Stimulated activated CD4-positive, alpha-beta T cell treated with anti-CD3 and anti-CD28 coated beads, TNF-alpha, amount 100 ng/mL, for 4 hours (primary cell): Measurements from ENCODE around the gene ZNF536.
"Not testable (repeated sequence)": the region's sequence is repeated elsewhere in the genome, so short reads cannot be mapped to it uniquely, and the experiment has no call there.

Experiments used
- DNase-seq, 3 experiments: peaks; one replicate each; pipeline ENCODE4 v3.0.0-alpha.2; 2020; ENCODE audit warnings: low read depth in 3 of 3

ZNF536 gene

GRCh38 chr19:30388327-30388726, 16.1 kb downstream of the ZNF536 start:
- no peak for DNase-seq

GRCh38 chr19:30388819-30389218, 16.6 kb downstream of the ZNF536 start:
- no peak for DNase-seq

GRCh38 chr19:30390356-30390988, 18.3 kb downstream of the ZNF536 start:
- no peak for DNase-seq

- no peak for DNase-seq
Measured at GRCh38 chr19:30391052-30391451, 18.9 kb downstream of the ZNF536 start.

- DNase-seq, result no peak
Measured at GRCh38 chr19:30391554-30392551, 19.7 kb downstream of the ZNF536 start.

GRCh38 chr19:30393046-30393445, 20.9 kb downstream of the ZNF536 start:
- no peak for DNase-seq

- no peak for DNase-seq
Measured at GRCh38 chr19:30393729-30394480, 21.7 kb downstream of the ZNF536 start.

GRCh38 chr19:30394481-30395151, 22.4 kb downstream of the ZNF536 start:
- no peak for DNase-seq

- no peak for DNase-seq
Measured at GRCh38 chr19:30395283-30395682, 23.1 kb downstream of the ZNF536 start.

- DNase-seq, result not testable (repeated sequence)
Measured at GRCh38 chr19:30398539-30398938, 26.4 kb downstream of the ZNF536 start.

- no peak for DNase-seq
Measured at GRCh38 chr19:30401956-30402355, 29.8 kb downstream of the ZNF536 start.

GRCh38 chr19:30402436-30403202, 30.4 kb downstream of the ZNF536 start:
- no peak for DNase-seq

- DNase-seq, result no peak
Measured at GRCh38 chr19:30403203-30403985, 31.2 kb downstream of the ZNF536 start.

GRCh38 chr19:30406220-30407067, 34.3 kb downstream of the ZNF536 start:
- DNase-seq, result no peak

- no peak for DNase-seq
Measured at GRCh38 chr19:30407068-30407709, 35.0 kb downstream of the ZNF536 start.

GRCh38 chr19:30408734-30409301, 36.6 kb downstream of the ZNF536 start:
- DNase-seq, result no peak

- DNase-seq, result no peak
Measured at GRCh38 chr19:30411714-30412113, 39.5 kb downstream of the ZNF536 start.

- no peak for DNase-seq
Measured at GRCh38 chr19:30416375-30416774, 44.2 kb downstream of the ZNF536 start.
